HEK293T (cell line): ENCODE measurements around the gene FAM78B.

Source experiments
- BHLHE40 ChIP-seq: fragments of 450-650 bp; IDR thresholded peaks from 2 replicates; pipeline ENCODE4 v1.6.1; 2016; ENCODE audit warnings: mild to moderate bottlenecking, moderate library complexity, borderline replicate concordance
- FOXA1 ChIP-seq: fragments of 450-650 bp; IDR thresholded peaks from 2 replicates; pipeline ENCODE4 v1.6.1; 2016; ENCODE audit warnings: mild to moderate bottlenecking
- FOXK2 ChIP-seq: fragments of 450-650 bp; IDR thresholded peaks from 2 replicates; pipeline ENCODE4 v1.6.1; 2016; ENCODE audit warnings: mild to moderate bottlenecking
- L3MBTL2 ChIP-seq: fragments of 450-650 bp; conservative IDR thresholded peaks from 2 replicates; pipeline ENCODE4 v1.6.1; 2016; ENCODE audit warnings: mild to moderate bottlenecking
- TARDBP ChIP-seq: fragments of 450-650 bp; IDR thresholded peaks from 2 replicates; pipeline ENCODE4 v1.6.1; 2016

- TF ChIP-seq BHLHE40, result no peak
- TF ChIP-seq L3MBTL2, result no peak
- TF ChIP-seq TARDBP, result no peak
- TF ChIP-seq FOXK2, result no peak
- no peak for TF ChIP-seq FOXA1
These were observed 30.0 kb downstream of the FAM78B start for GRCh38 chr1:166136699-166137401.
